Activated CD8-positive, alpha-beta memory T cell treated with anti-CD3 and anti-CD28 coated beads for 36 hours (primary cell): ENCODE measurements around the gene LAMC1. TPM values are rescaled to one million over a fixed set of nuclear protein-coding genes. Genes with fewer than 3 reads are reported as not detected.
"Not testable (repeated sequence)": the region's sequence is repeated elsewhere in the genome, so short reads cannot be mapped to it uniquely, and the experiment has no call there.

Source experiments
- CTCF ChIA-PET: fragments of 350-600 bp; sonication (Branson Sonifier 250); formaldehyde crosslinking; loops from one replicate; lab custom pipeline; 2021; ENCODE audit warnings: antibody characterized with exemption; lab: Charles Lee
- POLR2A ChIA-PET: fragments of 350-600 bp; sonication (Branson Sonifier 250); formaldehyde crosslinking; loops from one replicate; lab custom pipeline; 2021; ENCODE audit warnings: antibody characterized with exemption; lab: Charles Lee
- total RNA-seq, 2 experiments: library from RNA; stranded (reverse); gene quantifications; one replicate each; pipeline ENCODE4 v1.2.3, GENCODE V29; 2021

Gene LAMC1
- total RNA-seq, 2 experiments from 2014 or later: 0.15 to 0.27 TPM

DNA sequence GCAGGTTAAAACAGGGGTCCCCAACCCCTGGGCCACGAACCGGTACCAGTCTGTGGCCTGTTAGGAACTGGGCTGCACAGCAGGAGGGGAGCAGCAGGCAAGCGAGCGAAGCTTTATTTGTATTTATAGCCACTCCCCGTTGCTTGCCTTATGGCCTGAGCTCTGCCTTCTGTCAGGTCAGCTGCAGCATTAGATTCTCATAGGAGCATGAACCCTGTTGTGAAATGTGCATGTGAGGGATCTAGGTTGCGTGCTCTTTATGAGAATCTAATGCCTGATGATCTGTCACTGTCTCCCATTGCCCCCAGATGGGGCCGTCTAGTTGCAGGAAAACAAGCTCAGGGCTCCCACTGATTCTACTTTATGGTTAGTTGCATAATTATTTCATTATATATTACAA lies 49.4 kb downstream of the LAMC1 start:
- POLR2A ChIA-PET, CTCF ChIA-PET: not testable (repeated sequence)

DNA sequence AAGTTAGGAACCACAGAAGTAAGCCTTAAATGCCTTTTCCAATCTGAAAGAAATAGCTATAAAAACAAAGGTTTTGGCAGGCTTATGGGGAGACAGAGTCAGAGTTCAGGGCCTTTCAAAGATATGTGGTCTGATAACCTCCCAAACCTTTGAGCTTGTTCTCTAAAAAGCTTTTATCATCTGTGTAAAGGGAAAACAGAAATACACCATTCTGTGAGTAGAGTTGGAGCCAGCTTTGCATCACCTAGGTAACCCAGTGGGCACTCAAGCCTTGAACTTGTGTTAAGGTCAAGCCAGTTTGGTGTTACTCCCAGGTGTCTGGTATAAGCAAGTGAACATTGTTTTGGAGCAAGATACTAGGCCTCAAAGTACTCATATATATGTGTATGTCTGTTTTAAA lies 50.1 kb downstream of the LAMC1 start:
- ChIA-PET POLR2A (no interaction called here), CTCF (no interaction called here)

DNA sequence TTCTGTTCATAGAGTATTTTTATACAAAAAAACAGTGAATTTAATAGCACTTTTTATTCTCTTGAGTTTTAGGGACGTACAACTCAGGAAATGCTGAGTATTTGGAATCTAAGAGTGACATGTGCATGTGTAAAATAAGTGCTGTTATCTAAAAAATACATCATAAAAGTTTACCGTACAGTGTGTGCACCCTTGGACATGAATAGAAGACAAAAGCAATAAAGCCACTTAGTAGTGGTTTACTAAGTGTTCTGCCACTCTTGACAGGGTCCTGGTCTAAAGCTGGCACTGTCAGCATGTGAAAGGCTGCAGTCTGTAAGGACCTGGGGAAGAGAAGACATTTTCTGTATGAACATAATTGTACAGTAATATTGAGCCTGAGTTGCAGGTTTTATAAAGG lies 51.0 kb downstream of the LAMC1 start:
- CTCF ChIA-PET: no interaction called here
- POLR2A ChIA-PET: no interaction called here

- ChIA-PET CTCF (no interaction called here), POLR2A (no interaction called here)
Observed at GRCh38 chr1:183075861-183076260, 52.6 kb downstream of the LAMC1 start.

DNA sequence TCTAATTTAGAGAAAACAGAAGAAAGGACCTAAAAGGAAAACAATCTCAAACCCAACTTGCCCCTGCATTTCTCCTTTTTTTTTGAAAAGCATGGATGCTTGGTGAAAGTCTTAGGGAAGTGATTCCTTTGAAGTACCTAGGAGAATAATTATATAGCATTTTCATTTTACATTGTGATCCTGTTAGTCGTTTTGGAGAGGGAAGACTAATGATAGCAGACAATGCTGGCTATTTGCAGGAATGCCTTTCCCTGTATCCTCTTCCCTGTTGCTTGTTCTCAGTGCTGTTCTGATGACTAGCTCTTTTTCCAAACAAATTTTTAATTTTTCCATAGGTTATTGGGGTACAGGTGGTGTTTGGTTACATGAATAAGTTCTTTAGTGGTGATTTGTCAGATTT lies 53.9 kb downstream of the LAMC1 start:
- POLR2A ChIA-PET: no interaction called here
- CTCF ChIA-PET: no interaction called here

GRCh38 chr1:183079712-183080388 lies 56.6 kb downstream of the LAMC1 start:
- CTCF ChIA-PET: no interaction called here
- POLR2A ChIA-PET: no interaction called here

DNA sequence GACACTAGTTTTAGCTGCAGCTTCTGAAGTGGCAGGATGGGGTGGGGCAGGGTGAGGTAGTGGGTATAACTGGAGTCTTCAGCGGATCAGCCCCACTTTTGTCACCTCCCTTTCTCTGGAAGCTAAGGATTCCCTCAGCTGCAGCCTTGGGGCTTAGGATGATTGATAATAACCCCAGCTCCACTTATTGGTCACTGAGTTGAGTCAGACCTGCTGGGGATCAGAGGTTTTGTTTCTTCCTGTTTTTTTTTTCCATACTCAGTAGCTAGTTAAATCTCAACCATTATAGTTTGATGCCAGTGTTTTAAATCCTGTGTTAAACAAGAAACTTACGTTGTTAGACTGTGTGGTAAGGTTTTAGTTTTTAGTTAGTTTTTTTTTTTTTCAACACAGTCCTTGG lies 57.2 kb downstream of the LAMC1 start:
- ChIA-PET POLR2A (no interaction called here), CTCF (no interaction called here)

- ChIA-PET CTCF (no interaction called here), POLR2A (interaction anchor here (0.5 kb wide), 1 partner anchor 1323 kb away, joined by 3 read pairs; no protein-coding TSS in a partner anchor)
Observed at GRCh38 chr1:183081402-183082120, 58.3 kb downstream of the LAMC1 start.

DNA sequence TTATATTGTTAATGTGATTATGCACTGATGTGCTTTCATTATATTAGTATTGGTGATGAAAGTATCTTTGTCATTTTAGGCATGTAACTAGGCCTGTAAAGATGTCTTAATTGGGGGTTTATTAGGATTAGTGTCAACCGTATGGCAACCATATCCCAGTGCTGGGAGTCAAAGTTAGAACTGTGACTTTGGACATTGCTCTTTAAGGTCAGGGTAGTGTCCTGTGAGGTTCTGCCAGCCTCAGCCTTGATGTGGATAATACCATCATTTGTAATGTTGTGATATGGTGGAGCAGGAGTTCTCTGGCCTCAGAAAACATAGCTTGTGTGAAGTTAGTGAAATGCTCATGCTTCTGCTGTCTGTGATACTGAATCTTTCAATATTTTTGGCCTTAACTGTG lies 59.4 kb downstream of the LAMC1 start:
- CTCF ChIA-PET: no interaction called here
- POLR2A ChIA-PET: no interaction called here

DNA sequence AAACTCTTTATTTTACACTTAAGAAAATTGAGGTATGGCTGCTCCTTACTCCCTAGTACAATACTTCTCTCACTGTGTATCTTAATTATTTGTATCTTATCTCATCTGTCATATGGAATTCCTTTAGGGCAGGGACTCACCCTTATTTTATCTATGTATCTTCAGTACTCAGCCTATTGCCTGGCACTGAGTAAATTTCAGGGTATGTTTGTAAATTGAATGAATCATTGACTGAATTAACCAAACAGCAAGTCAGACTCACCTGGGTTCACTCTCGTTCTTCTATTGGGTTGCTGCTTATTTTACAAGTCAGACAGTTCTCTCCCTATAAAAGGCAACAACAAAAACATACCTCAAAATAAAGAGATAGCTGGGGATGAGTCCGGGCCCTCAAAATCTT lies 63.8 kb downstream of the LAMC1 start:
- CTCF ChIA-PET: no interaction called here
- POLR2A ChIA-PET: no interaction called here

DNA sequence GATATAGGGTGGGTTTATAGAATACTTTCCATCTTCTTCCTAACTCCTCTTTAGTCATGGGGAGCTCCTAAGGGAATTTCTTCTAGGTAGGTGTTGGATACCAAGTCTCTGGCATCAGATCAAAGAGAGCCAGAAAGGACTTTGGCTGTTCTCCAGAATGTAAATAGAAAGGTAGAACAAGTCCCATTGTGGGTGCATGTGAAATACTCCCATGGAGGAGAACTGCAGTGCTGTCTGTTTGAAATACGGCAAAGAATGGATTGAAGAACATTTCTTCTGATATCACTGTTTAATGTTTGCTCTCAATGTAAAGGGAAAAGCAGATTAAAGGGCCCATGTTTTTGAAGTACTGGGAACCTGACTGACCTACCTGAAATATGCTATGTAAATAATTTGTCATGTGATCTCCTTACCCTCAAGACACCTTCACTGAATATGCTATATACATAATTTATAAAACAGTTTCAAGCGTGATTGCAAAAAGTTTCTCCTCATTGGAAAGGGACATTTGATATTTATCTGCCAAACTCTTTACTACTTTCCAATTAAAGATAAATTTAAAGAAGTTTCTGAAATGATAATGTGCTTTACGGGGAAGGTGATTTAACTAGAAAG lies 65.9 kb downstream of the LAMC1 start:
- ChIA-PET CTCF (no interaction called here), POLR2A (no interaction called here)

DNA sequence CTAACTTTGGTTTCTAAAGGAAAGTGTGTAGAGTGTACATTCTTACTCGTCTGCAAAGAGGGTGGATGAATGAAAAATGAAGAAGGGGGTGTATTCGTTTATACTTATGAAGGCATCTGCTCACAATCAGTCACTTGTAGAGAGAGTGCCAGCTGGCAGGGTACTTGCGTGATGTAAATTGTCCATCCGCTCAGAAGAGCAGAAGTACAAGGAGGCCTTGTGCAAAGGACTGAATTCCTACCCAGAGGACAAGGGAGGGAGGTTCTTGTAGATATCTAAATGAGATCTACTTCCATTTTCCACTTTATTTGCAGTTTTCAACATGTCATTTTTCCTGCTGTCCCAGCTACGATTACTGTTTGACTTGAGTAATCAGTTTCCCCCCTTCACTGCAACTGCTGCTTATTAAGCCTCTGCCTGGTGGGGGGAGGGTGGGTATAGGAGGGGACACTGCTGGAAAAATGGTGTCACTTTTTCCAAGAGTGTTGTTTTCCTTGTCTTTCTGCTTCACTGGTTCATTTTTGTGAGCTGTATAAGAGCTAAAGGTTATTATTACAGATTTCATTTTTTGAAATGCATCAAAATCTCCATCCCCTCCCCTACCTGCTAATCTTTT lies 67.3 kb downstream of the LAMC1 start:
- CTCF ChIA-PET: no interaction called here
- POLR2A ChIA-PET: no interaction called here

- ChIA-PET CTCF (no interaction called here), POLR2A (no interaction called here)
Observed at GRCh38 chr1:183091181-183091580, 68.0 kb downstream of the LAMC1 start.

DNA sequence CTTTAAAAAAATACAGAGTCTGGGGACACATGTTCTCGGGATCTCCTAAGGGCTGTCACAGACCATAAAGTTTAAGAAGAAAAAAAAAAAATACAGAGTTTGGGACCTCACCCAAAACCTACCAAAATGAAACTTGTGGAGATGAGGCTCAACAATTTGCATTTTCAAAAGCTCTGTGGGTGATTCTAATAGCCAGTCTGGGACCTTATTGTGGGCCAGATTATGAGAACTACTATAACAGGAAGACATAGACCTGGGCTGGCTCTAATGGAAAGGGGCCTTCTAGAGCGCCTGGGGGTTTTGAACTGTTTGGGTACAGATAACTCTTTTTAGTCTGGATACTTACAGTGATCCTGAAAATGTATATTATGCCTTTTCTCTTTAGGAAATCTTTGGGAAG lies 69.1 kb downstream of the LAMC1 start:
- ChIA-PET CTCF (no interaction called here), POLR2A (no interaction called here)

- POLR2A ChIA-PET: no interaction called here
- CTCF ChIA-PET: no interaction called here
Observed at GRCh38 chr1:183093066-183093668, 69.9 kb downstream of the LAMC1 start.

DNA sequence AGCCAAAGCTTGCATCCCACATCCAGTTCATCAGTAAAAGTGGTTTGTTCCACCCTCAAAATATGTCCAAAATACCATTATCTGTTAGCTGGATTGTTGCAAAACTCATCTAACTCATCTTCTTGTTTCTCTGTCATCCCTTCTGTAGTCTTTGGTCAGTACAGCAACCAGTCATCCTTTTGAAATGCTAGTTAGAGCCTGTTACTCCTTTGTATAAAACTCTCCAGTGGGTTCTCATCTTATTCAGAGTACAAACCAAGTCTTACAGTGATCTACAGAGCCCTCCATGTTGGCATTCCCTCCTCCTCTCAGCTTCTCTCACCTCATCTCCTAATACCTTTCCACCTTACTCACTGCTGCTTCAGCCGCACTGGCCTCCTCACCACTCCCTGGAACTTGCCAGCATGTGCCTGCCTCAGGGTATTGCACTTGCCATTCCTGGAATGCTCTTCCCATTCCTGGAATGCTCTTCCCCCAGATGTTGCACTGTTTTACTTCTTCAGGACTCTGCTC lies 70.6 kb downstream of the LAMC1 start:
- ChIA-PET POLR2A (no interaction called here), CTCF (no interaction called here)

- ChIA-PET POLR2A (no interaction called here), CTCF (no interaction called here)
Observed at GRCh38 chr1:183094351-183094750, 71.1 kb downstream of the LAMC1 start.

DNA sequence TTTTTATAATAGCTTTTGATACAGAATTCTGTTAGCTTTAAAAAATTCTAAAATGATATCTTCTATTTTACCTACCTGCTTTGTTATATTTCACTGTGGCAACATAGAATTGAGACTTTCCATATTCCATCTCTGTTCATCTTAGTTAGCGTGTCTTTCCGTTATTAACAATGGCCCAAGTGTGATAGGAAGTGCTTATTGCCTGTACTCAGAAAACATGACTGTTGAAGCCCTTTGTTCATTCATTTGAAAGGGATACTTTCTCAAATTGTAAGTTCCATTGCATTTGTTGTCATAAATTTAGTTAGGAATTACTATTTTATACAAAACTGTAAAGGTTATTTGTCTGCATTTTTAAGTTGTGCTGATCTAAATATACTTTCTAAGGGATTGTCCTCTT lies 73.1 kb downstream of the LAMC1 start:
- POLR2A ChIA-PET: no interaction called here
- CTCF ChIA-PET: no interaction called here

GRCh38 chr1:183096894-183097293 lies 73.7 kb downstream of the LAMC1 start:
- ChIA-PET CTCF (no interaction called here), POLR2A (no interaction called here)

DNA sequence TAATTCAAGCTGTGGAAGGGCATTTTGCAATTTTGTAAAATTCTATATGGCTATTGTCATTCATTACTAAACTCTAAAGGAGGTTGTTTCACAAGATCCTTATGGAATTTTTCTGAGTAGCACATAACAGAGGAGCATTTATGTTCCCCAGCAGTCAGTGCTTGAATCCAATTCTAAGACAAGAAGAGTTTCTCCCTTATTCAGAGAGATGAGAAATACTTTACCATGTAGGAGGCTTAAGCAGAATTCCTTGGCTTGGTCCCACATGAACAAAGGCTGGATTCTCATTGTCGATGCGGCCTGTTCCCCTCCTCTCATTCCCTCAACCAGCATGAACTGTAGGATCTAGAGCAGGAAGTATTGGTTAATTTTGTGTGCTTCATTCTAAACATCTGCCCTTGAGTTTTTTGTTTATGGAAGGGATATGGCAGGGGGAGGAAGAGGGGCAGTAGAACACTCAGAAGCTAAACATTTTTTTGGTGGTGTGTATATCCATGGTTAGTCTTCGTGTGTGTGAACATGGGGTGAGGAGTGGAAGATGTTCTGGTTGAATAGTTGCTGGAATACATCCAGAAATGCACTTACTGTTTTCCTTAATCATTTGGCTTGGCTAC lies 74.3 kb downstream of the LAMC1 start:
- POLR2A ChIA-PET: no interaction called here
- CTCF ChIA-PET: no interaction called here
